H1 (cell line): ENCODE results near the gene MAGI1.

Experiments
- CHD7 ChIP-seq: fragments of 300-600 bp; sonication (generic); IDR thresholded peaks from 2 replicates; pipeline ENCODE4 v1.7.1; 2012; ENCODE audit warnings: low read length, moderate library complexity, mild to moderate bottlenecking, inconsistent platforms; ENCODE audit not compliant: insufficient replicate concordance
- CREB1 ChIP-seq: IDR thresholded peaks from 2 replicates; pipeline ENCODE4 v1.6.1; 2012; ENCODE audit warnings: inconsistent platforms
- HDAC6 ChIP-seq: IDR thresholded peaks from one replicate; pipeline ENCODE4 v1.7.1; 2012; ENCODE audit warnings: low read depth, mild to moderate bottlenecking, inconsistent platforms, low read length, moderate library complexity
- MAX ChIP-seq: IDR thresholded peaks from 2 replicates; pipeline ENCODE4 v1.6.1; 2012; ENCODE audit warnings: inconsistent platforms
- POLR2A ChIP-seq, 2 experiments: IDR thresholded peaks; 1 replicate in 1 of 2; 2 replicates in 1 of 2; pipeline ENCODE4 v1.6.1; 2011; ENCODE audit warnings: low read depth in 2 of 2, low read length in 2 of 2, mild to moderate bottlenecking in 2 of 2; ENCODE audit errors: control extremely low read depth in 1 of 2
- TCF12 ChIP-seq: IDR thresholded peaks from 2 replicates; pipeline ENCODE4 v1.6.1; 2011; ENCODE audit warnings: low read depth, mild to moderate bottlenecking, low read length
- TF ChIP-seq, protein P1 (sequence below), 3 experiments: IDR thresholded peaks; 1 replicate in 2 of 3; 2 replicates in 1 of 3; pipeline versions ENCODE4 v1.5.1 to v1.6.1; 2011; ENCODE audit warnings: low read length in 3 of 3, mild to moderate bottlenecking in 3 of 3, inconsistent platforms in 2 of 3, low read depth in 1 of 3, moderate library complexity in 1 of 3; ENCODE audit not compliant: insufficient read depth in 1 of 3; ENCODE audit errors: control extremely low read depth in 1 of 3

DNA sequence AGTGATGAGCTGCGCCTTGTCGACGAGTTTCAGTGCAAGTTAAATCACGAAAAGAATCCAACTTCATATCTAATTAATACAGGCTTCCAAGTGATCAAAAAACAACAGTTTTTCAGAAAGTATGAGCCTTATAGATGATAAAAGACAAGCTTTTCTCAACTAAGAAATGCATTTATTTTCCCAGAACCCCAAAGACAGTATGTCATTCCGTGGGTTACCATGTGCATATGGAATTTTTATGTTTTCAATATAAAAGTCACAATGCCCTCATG, 442.8 kb downstream of the MAGI1 start:
- TF ChIP-seq, protein P1, sequence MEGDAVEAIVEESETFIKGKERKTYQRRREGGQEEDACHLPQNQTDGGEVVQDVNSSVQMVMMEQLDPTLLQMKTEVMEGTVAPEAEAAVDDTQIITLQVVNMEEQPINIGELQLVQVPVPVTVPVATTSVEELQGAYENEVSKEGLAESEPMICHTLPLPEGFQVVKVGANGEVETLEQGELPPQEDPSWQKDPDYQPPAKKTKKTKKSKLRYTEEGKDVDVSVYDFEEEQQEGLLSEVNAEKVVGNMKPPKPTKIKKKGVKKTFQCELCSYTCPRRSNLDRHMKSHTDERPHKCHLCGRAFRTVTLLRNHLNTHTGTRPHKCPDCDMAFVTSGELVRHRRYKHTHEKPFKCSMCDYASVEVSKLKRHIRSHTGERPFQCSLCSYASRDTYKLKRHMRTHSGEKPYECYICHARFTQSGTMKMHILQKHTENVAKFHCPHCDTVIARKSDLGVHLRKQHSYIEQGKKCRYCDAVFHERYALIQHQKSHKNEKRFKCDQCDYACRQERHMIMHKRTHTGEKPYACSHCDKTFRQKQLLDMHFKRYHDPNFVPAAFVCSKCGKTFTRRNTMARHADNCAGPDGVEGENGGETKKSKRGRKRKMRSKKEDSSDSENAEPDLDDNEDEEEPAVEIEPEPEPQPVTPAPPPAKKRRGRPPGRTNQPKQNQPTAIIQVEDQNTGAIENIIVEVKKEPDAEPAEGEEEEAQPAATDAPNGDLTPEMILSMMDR (IDR thresholded peaks at IDR 0.05; ENCODE audit: control extremely low read depth in 1 of 3, insufficient read depth in 1 of 3, low read depth in 1 of 3, low read length in 3 of 3), result no peak
- no peak for TF ChIP-seq HDAC6
- TF ChIP-seq MAX, result no peak
- no peak for TF ChIP-seq CREB1
- TF ChIP-seq CHD7, result no peak
- TF ChIP-seq TCF12, result no peak
- no peak for TF ChIP-seq POLR2A (IDR thresholded peaks at IDR 0.05; ENCODE audit: control extremely low read depth in 1 of 2, low read depth in 2 of 2, low read length in 2 of 2)
